GM23338 (cell line): ENCODE measurements around the gene VASN. TPM values are rescaled to one million over a fixed set of nuclear protein-coding genes. Genes with fewer than 3 reads are reported as not detected.
A peak's percentile ranks its signal among the peaks of the same experiment; 100 is the strongest.

Experiments
- ATAC-seq: fragments of 200-7000 bp; cut with Tn5 transposase; 3 replicates; pipeline ENCODE4 v1.9.1; 2020
- DNase-seq: peaks from one replicate; pipeline ENCODE4 v3.0.0-alpha.2; 2015; ENCODE audit warnings: low spot score
- H2AFZ ChIP-seq: fragments of 200-600 bp; sonication (generic); 2 replicates; pipeline ENCODE4 v1.8.0; 2016; ENCODE audit warnings: antibody characterized with exemption, mild to moderate bottlenecking, moderate library complexity
- H3F3A ChIP-seq: fragments of 200-600 bp; sonication (generic); replicated peaks from 2 replicates; pipeline ENCODE4 v1.8.0; 2017; ENCODE audit warnings: antibody characterized with exemption, mixed run types, low read depth
- H3K27ac ChIP-seq: fragments of 200-600 bp; sonication (generic); 2 replicates; pipeline ENCODE4 v1.6.1; 2016; ENCODE audit warnings: low read depth
- H3K27me3 ChIP-seq: fragments of 200-600 bp; sonication (generic); 2 replicates; pipeline ENCODE4 v1.8.0; 2016; ENCODE audit warnings: mild to moderate bottlenecking, mixed run types, moderate library complexity; ENCODE audit not compliant: insufficient read depth
- H3K36me3 ChIP-seq: fragments of 200-600 bp; sonication (generic); 2 replicates; pipeline ENCODE4 v1.8.0; 2016; ENCODE audit warnings: mild to moderate bottlenecking; ENCODE audit not compliant: insufficient read depth
- H3K4me1 ChIP-seq: fragments of 200-600 bp; sonication (generic); 2 replicates; pipeline ENCODE4 v1.8.0; 2016; ENCODE audit warnings: mild to moderate bottlenecking, moderate library complexity; ENCODE audit not compliant: insufficient read depth
- H3K4me2 ChIP-seq: fragments of 200-600 bp; sonication (generic); 2 replicates; pipeline ENCODE4 v1.7.1; 2017; ENCODE audit warnings: mixed run types
- H3K4me3 ChIP-seq: fragments of 200-600 bp; sonication (generic); 2 replicates; pipeline ENCODE4 v1.6.1; 2016; ENCODE audit warnings: mixed run types
- H3K79me2 ChIP-seq: fragments of 200-600 bp; sonication (generic); replicated peaks from 2 replicates; pipeline ENCODE4 v1.8.0; 2017; ENCODE audit warnings: mild to moderate bottlenecking; ENCODE audit not compliant: insufficient read depth
- H3K9me2 ChIP-seq: fragments of 200-600 bp; sonication (generic); 2 replicates; pipeline ENCODE4 v1.8.0; 2017; ENCODE audit not compliant: insufficient read depth
- H4K20me1 ChIP-seq: fragments of 200-600 bp; sonication (generic); replicated peaks from 2 replicates; pipeline ENCODE4 v1.8.0; 2017; ENCODE audit warnings: mild to moderate bottlenecking; ENCODE audit not compliant: insufficient read depth
- H3K27ac Mint-ChIP-seq: 2 replicates; pipeline ENCODE4 v1.8.0; 2020; ENCODE audit warnings: inconsistent platforms, mild to moderate bottlenecking, moderate library complexity, mixed read lengths
- H3K27me3 Mint-ChIP-seq: 3 replicates; pipeline ENCODE4 v1.8.0; 2022; ENCODE audit warnings: low read depth, mild to moderate bottlenecking, moderate library complexity, mixed read lengths, inconsistent platforms; ENCODE audit not compliant: insufficient read depth, poor library complexity
- H3K36me3 Mint-ChIP-seq: 3 replicates; pipeline ENCODE4 v1.8.0; 2021; ENCODE audit warnings: low read depth, mild to moderate bottlenecking, inconsistent platforms, moderate library complexity, mixed read lengths
- H3K4me1 Mint-ChIP-seq: 3 replicates; pipeline ENCODE4 v1.8.0; 2020; ENCODE audit warnings: mild to moderate bottlenecking, inconsistent platforms, mixed read lengths
- H3K4me3 Mint-ChIP-seq: 3 replicates; pipeline ENCODE4 v1.8.0; 2021; ENCODE audit warnings: moderate library complexity, mild to moderate bottlenecking, inconsistent platforms, mixed read lengths
- H3K9me3 Mint-ChIP-seq: 3 replicates; pipeline ENCODE4 v1.8.0; 2020; ENCODE audit warnings: moderate library complexity, mild to moderate bottlenecking, inconsistent platforms, mixed read lengths
- CREB1 ChIP-seq: fragments of 250-450 bp; sonication (Bioruptor Pico); IDR thresholded peaks from 2 replicates; pipeline ENCODE4 v1.5.0; 2020; ENCODE audit warnings: low read depth, mild to moderate bottlenecking, moderate library complexity
- EZH2 ChIP-seq: fragments of 200-600 bp; sonication (generic); IDR thresholded peaks from one replicate; pipeline ENCODE4 v1.8.0; 2017; ENCODE audit warnings: antibody characterized with exemption, mild to moderate bottlenecking, low read depth; ENCODE audit not compliant: unreplicated experiment
- EZH2phosphoT487 ChIP-seq: fragments of 200-600 bp; sonication (generic); IDR thresholded peaks from one replicate; pipeline ENCODE4 v1.8.1; 2018; ENCODE audit warnings: antibody characterized with exemption; ENCODE audit not compliant: unreplicated experiment
- JUNB ChIP-seq: IDR thresholded peaks from one replicate; pipeline ENCODE4 v1.6.1; 2016; ENCODE audit warnings: antibody characterized with exemption; ENCODE audit not compliant: unreplicated experiment
- POLR2AphosphoS5 ChIP-seq: IDR thresholded peaks from 2 replicates; pipeline ENCODE4 v1.6.1; 2016; ENCODE audit warnings: antibody characterized with exemption, low read depth
- REST ChIP-seq: IDR thresholded peaks from one replicate; pipeline ENCODE4 v1.6.1; 2018; ENCODE audit warnings: antibody characterized with exemption; ENCODE audit not compliant: unreplicated experiment
- STAT1 ChIP-seq: IDR thresholded peaks from one replicate; pipeline ENCODE4 v1.6.1; 2016; ENCODE audit warnings: antibody characterized with exemption; ENCODE audit not compliant: unreplicated experiment
- ZNF331 ChIP-seq: fragments of 250-450 bp; sonication (Bioruptor Pico); IDR thresholded peaks from 2 replicates; pipeline ENCODE4 v1.5.0; 2020; ENCODE audit warnings: low read depth, mild to moderate bottlenecking, moderate library complexity
- ZNF462 ChIP-seq: fragments of 250-450 bp; sonication (Bioruptor Pico); IDR thresholded peaks from 2 replicates; pipeline ENCODE4 v1.5.0; 2020; ENCODE audit warnings: mild to moderate bottlenecking, moderate library complexity
- polyA plus RNA-seq: library from polyadenylated mRNA; unstranded; fragments of >200 nt; fragmentation: Nextera tagmentation; extraction: Ambion mirVana; gene quantifications from 2 replicates; pipeline ENCODE4 v1.2.1, GENCODE V29; 2016
- total RNA-seq: library from RNA; depleted of rRNA; stranded (reverse); fragments of >200 nt; shearing (Covaris generic); gene quantifications from 2 replicates; pipeline ENCODE4 v1.2.3, GENCODE V29; 2014
- TF ChIP-seq, protein P1 (sequence below): IDR thresholded peaks from 2 replicates; pipeline ENCODE4 v1.6.1; 2016; ENCODE audit warnings: antibody characterized with exemption
- TF ChIP-seq, protein P2 (sequence below), 2 experiments: fragments of 200-600 bp in 1 of 2; sonication (generic) in 1 of 2; conservative IDR thresholded peaks; 2 replicates each; pipeline versions ENCODE4 v1.5.1 to v1.6.1; 2016 to 2017; ENCODE audit warnings: antibody characterized with exemption in 2 of 2, low read depth in 2 of 2, mild to moderate bottlenecking in 2 of 2, moderate library complexity in 1 of 2

VASN gene
- total and polyA plus RNA-seq, 2 experiments from 2014 or later, result 8.0 to 15.5 TPM

DNA sequence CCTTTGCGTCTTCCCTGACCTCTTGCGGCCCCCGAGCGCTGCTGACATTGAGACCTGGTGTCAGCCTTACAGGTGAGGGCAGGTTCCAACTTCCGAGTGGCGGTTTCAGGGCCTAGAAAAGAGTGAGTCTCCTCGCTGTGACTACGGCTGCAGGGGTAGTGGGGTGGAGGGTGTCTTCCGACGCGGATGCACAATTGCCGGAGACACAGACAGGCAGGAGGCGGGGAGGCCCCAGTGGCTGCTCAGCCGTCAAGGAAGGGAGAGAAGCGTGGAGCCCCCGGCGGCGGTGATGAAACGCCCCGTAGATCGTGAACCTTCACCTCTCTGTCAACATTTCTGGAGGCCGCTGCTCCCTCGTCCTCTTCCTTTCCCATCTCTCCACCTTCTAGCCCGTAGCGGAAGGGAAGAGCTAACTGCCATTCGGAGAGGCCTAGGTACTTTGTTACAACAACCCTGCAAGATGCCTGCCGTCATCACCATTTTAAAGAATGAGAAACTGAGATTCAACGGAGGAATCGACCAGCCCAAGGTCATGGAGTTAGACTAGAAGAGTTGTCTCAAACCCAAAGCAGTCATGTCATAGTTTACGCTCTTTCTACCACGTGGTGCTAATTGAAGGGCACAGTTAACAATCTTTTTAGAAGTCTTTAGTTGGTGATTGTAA lies 54.5 kb downstream of the VASN start:
- peaks cover 12% of the 10 kb centered on the region for H3K36me3 Mint-ChIP-seq
- H3K4me1 Mint-ChIP-seq, result peaks cover 16% of the 10 kb centered on the region
- H3K9me3 Mint-ChIP-seq, result no peaks in the 10 kb centered on the region
- H3K27me3 Mint-ChIP-seq, result peaks cover 11% of the 10 kb centered on the region
- TF ChIP-seq ZNF462 (no peak), STAT1 (no peak), EZH2 (no peak), ZNF331 (CRISPR knock-in tag) (no peak), CREB1 (CRISPR knock-in tag) (no peak), EZH2phosphoT487 (no peak), POLR2AphosphoS5 (no peak), JUNB (no peak), REST (no peak)
- TF ChIP-seq, protein P1, sequence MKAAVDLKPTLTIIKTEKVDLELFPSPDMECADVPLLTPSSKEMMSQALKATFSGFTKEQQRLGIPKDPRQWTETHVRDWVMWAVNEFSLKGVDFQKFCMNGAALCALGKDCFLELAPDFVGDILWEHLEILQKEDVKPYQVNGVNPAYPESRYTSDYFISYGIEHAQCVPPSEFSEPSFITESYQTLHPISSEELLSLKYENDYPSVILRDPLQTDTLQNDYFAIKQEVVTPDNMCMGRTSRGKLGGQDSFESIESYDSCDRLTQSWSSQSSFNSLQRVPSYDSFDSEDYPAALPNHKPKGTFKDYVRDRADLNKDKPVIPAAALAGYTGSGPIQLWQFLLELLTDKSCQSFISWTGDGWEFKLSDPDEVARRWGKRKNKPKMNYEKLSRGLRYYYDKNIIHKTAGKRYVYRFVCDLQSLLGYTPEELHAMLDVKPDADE, result no peak
- TF ChIP-seq, protein P2, sequence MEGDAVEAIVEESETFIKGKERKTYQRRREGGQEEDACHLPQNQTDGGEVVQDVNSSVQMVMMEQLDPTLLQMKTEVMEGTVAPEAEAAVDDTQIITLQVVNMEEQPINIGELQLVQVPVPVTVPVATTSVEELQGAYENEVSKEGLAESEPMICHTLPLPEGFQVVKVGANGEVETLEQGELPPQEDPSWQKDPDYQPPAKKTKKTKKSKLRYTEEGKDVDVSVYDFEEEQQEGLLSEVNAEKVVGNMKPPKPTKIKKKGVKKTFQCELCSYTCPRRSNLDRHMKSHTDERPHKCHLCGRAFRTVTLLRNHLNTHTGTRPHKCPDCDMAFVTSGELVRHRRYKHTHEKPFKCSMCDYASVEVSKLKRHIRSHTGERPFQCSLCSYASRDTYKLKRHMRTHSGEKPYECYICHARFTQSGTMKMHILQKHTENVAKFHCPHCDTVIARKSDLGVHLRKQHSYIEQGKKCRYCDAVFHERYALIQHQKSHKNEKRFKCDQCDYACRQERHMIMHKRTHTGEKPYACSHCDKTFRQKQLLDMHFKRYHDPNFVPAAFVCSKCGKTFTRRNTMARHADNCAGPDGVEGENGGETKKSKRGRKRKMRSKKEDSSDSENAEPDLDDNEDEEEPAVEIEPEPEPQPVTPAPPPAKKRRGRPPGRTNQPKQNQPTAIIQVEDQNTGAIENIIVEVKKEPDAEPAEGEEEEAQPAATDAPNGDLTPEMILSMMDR (conservative IDR thresholded peaks at IDR 0.05; ENCODE audit: low read depth in 2 of 2), result no peak
- Histone ChIP-seq H3K4me3 (peak overlapping the region; percentile 67), H3K4me1 (peaks cover 16% of the 10 kb centered on the region), H3K27me3 (no peaks in the 10 kb centered on the region), H4K20me1 (peaks cover 6% of the 10 kb centered on the region), H3K9me2 (no peaks in the 10 kb centered on the region), H3K36me3 (no peaks in the 10 kb centered on the region; the same call in 1 of the 2 replicates), H3K27ac (peak overlapping the region; percentile 95), H3K4me2 (peak overlapping the region; percentile 96), H3K79me2 (peaks cover 47% of the 10 kb centered on the region), H2AFZ (peak overlapping the region; percentile 93), H3F3A (0 out of 2 replicates have a peak, but pooled peaks cover 4% of the 10 kb centered on the region)
- DNase-seq (peak; percentile 54), ATAC-seq (peak; percentile 28)
- peak overlapping the region; percentile 97 for H3K27ac Mint-ChIP-seq
- peak overlapping the region; percentile 97 for H3K4me3 Mint-ChIP-seq
